SIG-M5 treated with dmso at 0.1 percent for 504 hours (cell line): ENCODE results near the gene MOCS1.

ENCODE experiments used
- DNase-seq: peaks from one replicate; lab custom pipeline; 2025; ENCODE audit not compliant: unreplicated experiment; lab: John Stamatoyannopoulos, UW

Gene MOCS1

GRCh38 chr6:39881851-39882530 lies 52.3 kb downstream of the MOCS1 start:
- DNase-seq = no peak

- no peak for DNase-seq
Observed at GRCh38 chr6:39880594-39880993, 53.7 kb downstream of the MOCS1 start.

GRCh38 chr6:39879535-39879934 lies 54.7 kb downstream of the MOCS1 start:
- DNase-seq = no peak

GRCh38 chr6:39876826-39877225 lies 57.4 kb downstream of the MOCS1 start:
- no peak for DNase-seq

GRCh38 chr6:39876111-39876510 lies 58.2 kb downstream of the MOCS1 start:
- DNase-seq = no peak

- no peak for DNase-seq
Observed at GRCh38 chr6:39873439-39873838, 60.8 kb downstream of the MOCS1 start.

GRCh38 chr6:39870950-39871349 lies 63.3 kb downstream of the MOCS1 start:
- DNase-seq = no peak

GRCh38 chr6:39867592-39867991 lies 66.7 kb downstream of the MOCS1 start:
- no peak for DNase-seq

GRCh38 chr6:39865011-39865888 lies 69.0 kb downstream of the MOCS1 start:
- DNase-seq = peak; percentile 1

- DNase-seq = no peak
Observed at GRCh38 chr6:39861663-39862062, 72.6 kb downstream of the MOCS1 start.

GRCh38 chr6:39859025-39859424 lies 75.2 kb downstream of the MOCS1 start:
- no peak for DNase-seq

- DNase-seq = no peak
Observed at GRCh38 chr6:39855356-39855995, 78.8 kb downstream of the MOCS1 start.
